Neural crest cell (in vitro differentiated cells): Measurements from ENCODE around the gene PDE10A. TPM values are rescaled to one million over a fixed set of nuclear protein-coding genes. Genes with fewer than 3 reads are reported as not detected.

Experiments
- DNase-seq: peaks from one replicate; pipeline ENCODE4 v3.0.0; 2021; ENCODE audit warnings: low read depth, mixed read lengths, low spot score
- H3K27ac Mint-ChIP-seq: one replicate; pipeline ENCODE4 v1.8.0; 2021; ENCODE audit warnings: mild to moderate bottlenecking, mixed read lengths; ENCODE audit not compliant: unreplicated experiment
- H3K27me3 Mint-ChIP-seq: 2 replicates; pipeline ENCODE4 v1.8.0; 2021; ENCODE audit warnings: low read depth, mild to moderate bottlenecking, mixed read lengths
- H3K36me3 Mint-ChIP-seq: 2 replicates; pipeline ENCODE4 v1.8.0; 2021; ENCODE audit warnings: low read depth, mild to moderate bottlenecking, mixed read lengths
- H3K4me1 Mint-ChIP-seq: 2 replicates; pipeline ENCODE4 v1.8.0; 2021; ENCODE audit warnings: mixed read lengths
- H3K4me3 Mint-ChIP-seq: one replicate; pipeline ENCODE4 v1.8.0; 2021; ENCODE audit warnings: mild to moderate bottlenecking, mixed read lengths
- H3K9me3 Mint-ChIP-seq: 2 replicates; pipeline ENCODE4 v1.8.0; 2021; ENCODE audit warnings: mixed read lengths
- total RNA-seq: library from RNA; stranded (reverse); gene quantifications from 2 replicates; pipeline ENCODE4 v1.2.1, GENCODE V29; 2021
- TF ChIP-seq, protein P1 (sequence below): fragments of 200-600 bp; sonication (generic); conservative IDR thresholded peaks from 2 replicates; pipeline ENCODE4 v1.5.0; 2021; ENCODE audit warnings: antibody characterized with exemption, mild to moderate bottlenecking

The PDE10A gene
- total RNA-seq, 1 donor from 2014 or later, result 26.2 TPM

DNA sequence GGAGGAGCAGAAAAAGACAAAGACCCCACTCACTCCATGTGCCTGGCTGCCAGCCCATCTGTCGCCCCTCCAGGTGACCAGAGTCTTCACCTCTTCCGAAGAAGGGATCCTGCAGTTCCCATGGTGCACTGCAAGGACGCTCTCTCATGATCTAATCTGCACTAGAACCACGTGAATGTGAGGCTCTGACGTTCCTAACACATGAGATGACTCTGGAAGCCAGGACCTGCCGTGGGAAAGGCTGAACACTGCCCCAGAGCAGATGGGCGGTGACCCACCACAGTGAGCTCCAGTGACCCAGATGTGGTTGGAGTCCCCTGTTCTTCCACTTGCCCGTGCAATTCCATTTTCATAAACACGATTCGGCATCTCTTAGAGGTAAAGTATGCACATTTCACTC is 39.6 kb upstream of the PDE10A start:
- Mint-ChIP-seq H3K36me3 (no peaks in the 10 kb centered on the region), H3K4me1 (peaks cover 4% of the 10 kb centered on the region), H3K27me3 (no peaks in the 10 kb centered on the region), H3K4me3 (no peak overlapping the region), H3K9me3 (peaks cover 3% of the 10 kb centered on the region), H3K27ac (no peak overlapping the region)
- TF ChIP-seq, protein P1, sequence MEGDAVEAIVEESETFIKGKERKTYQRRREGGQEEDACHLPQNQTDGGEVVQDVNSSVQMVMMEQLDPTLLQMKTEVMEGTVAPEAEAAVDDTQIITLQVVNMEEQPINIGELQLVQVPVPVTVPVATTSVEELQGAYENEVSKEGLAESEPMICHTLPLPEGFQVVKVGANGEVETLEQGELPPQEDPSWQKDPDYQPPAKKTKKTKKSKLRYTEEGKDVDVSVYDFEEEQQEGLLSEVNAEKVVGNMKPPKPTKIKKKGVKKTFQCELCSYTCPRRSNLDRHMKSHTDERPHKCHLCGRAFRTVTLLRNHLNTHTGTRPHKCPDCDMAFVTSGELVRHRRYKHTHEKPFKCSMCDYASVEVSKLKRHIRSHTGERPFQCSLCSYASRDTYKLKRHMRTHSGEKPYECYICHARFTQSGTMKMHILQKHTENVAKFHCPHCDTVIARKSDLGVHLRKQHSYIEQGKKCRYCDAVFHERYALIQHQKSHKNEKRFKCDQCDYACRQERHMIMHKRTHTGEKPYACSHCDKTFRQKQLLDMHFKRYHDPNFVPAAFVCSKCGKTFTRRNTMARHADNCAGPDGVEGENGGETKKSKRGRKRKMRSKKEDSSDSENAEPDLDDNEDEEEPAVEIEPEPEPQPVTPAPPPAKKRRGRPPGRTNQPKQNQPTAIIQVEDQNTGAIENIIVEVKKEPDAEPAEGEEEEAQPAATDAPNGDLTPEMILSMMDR, result no peak
- DNase-seq, result no peak

DNA sequence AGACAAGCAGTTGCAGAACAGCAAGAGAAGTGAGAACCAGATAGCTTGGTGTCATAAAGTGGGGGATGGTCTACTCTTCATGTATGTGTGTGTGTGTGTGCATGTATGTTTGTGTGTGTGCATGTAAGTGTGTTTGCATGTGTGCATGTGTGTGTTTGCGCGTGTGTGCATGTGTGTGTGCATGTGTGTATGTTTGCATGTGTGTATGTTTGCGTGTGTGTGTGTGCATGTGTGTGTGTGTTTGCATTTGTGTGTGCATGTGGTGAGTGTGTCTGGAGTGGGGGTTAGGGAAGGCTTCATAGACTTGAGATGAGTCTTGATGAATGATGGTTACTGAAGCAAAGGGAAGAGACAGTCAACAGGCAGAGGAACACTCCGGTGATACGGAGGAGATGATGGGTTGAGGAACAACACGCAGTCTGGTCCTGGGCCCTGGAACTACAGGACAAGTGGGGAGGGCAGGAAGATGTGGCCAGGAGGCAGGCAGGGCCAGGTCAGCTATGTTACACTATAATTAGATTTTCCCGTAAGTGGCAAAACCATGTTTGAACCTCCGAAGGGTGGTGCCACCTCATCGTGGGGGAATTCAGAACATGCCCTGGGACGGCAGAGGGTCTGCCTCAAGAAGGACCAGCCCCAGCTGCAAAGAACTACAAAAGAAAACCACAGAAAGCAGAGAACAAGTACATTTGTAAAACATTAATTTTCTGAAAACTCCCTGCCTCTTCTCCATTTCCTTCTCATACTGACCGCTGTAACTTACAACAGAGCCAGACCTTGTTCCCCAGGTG is 38.7 kb upstream of the PDE10A start:
- TF ChIP-seq, protein P1, result no peak
- H3K4me1 Mint-ChIP-seq, result peaks cover 4% of the 10 kb centered on the region
- H3K27me3 Mint-ChIP-seq, result no peaks in the 10 kb centered on the region
- no peak overlapping the region for H3K27ac Mint-ChIP-seq
- no peak for DNase-seq
- peaks cover 6% of the 10 kb centered on the region for H3K9me3 Mint-ChIP-seq
- H3K36me3 Mint-ChIP-seq, result peaks cover 3% of the 10 kb centered on the region
- no peak overlapping the region for H3K4me3 Mint-ChIP-seq

DNA sequence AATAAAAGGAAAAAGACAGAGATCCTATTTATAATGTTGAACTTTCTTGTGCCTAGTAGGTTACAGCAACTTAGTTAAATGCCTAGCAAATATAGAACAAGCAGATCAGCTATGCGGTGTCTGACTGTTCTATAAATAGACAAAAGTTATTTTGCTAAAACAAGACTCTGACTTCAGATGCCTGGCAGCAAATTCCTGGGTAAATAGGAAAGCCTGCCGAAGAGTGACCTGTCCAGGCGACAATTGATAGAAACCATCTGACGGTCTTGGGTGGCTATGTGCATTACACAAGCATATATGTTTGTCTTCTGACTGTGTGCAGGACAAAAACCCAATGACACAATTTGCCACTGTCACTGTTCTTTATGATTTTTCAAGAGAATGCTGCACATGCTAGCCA is 38.0 kb upstream of the PDE10A start:
- no peak overlapping the region for H3K4me3 Mint-ChIP-seq
- no peak overlapping the region for H3K27ac Mint-ChIP-seq
- H3K4me1 Mint-ChIP-seq, result peaks cover 4% of the 10 kb centered on the region
- DNase-seq, result no peak
- H3K27me3 Mint-ChIP-seq, result no peaks in the 10 kb centered on the region
- TF ChIP-seq, protein P1, result no peak
- H3K36me3 Mint-ChIP-seq, result peaks cover 5% of the 10 kb centered on the region
- peaks cover 6% of the 10 kb centered on the region for H3K9me3 Mint-ChIP-seq

GRCh38 chr6:165698868-165699267 is 35.8 kb upstream of the PDE10A start:
- TF ChIP-seq, protein P1, result no peak
- Mint-ChIP-seq H3K27ac (no peak overlapping the region), H3K27me3 (no peaks in the 10 kb centered on the region), H3K4me3 (no peak overlapping the region), H3K4me1 (peaks cover 2% of the 10 kb centered on the region), H3K9me3 (peaks cover 6% of the 10 kb centered on the region), H3K36me3 (peaks cover 5% of the 10 kb centered on the region)
- DNase-seq, result no peak

DNA sequence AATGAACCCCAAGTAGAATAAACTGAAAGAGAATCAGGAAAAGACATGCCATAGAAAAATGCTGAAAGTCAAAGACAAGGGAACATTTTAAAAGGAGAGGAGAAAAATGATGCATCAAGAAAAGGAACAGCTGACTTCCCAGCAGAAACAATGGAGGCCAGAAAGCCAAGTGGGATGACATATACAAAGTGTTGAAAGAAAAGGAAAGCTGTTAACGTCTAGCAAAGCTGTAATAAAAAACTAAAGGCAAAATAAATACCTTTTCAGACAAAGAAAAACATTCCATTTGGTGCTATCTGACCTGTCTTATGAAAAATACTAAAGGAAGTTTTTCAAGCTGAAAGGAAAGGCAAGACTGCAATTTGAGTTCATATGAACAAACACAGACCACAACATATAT is 34.1 kb upstream of the PDE10A start:
- Mint-ChIP-seq H3K9me3 (peaks cover 6% of the 10 kb centered on the region), H3K27me3 (no peaks in the 10 kb centered on the region), H3K36me3 (peaks cover 5% of the 10 kb centered on the region), H3K27ac (peak overlapping the region; percentile 64), H3K4me1 (no peaks in the 10 kb centered on the region), H3K4me3 (no peak overlapping the region)
- TF ChIP-seq, protein P1, result no peak
- DNase-seq, result no peak
